Effector memory CD8-positive, alpha-beta T cell (primary cell): Measurements from ENCODE around the gene NSG1.

ENCODE experiments used
- ATAC-seq: fragments of 150-1000 bp; cut with Tn5 transposase; replicated peaks from 2 replicates; pipeline ENCODE4 v1.10.0; 2021; ENCODE audit warnings: mild to moderate bottlenecking, moderate library complexity
- DNase-seq, 3 experiments: peaks; one replicate each; pipeline ENCODE4 v3.0.0; 2021
- H3K27ac Mint-ChIP-seq, 2 donors: one replicate each; pipeline ENCODE4 v1.8.0; 2022; ENCODE audit warnings: mild to moderate bottlenecking in 2 of 2, mixed read lengths in 2 of 2, moderate library complexity in 2 of 2
- H3K27me3 Mint-ChIP-seq, 2 donors: one replicate each; pipeline ENCODE4 v1.8.0; 2022; ENCODE audit warnings: mixed read lengths in 2 of 2
- H3K36me3 Mint-ChIP-seq: one replicate; pipeline ENCODE4 v1.8.0; 2022; ENCODE audit warnings: mild to moderate bottlenecking, moderate library complexity, mixed read lengths; ENCODE audit not compliant: insufficient read depth
- H3K4me1 Mint-ChIP-seq, 2 donors: one replicate each; pipeline ENCODE4 v1.8.0; 2022; ENCODE audit warnings: low read depth in 2 of 2, mixed read lengths in 2 of 2
- H3K4me3 Mint-ChIP-seq, 2 donors: one replicate each; pipeline ENCODE4 v1.8.0; 2022; ENCODE audit warnings: mild to moderate bottlenecking in 2 of 2, mixed read lengths in 2 of 2, moderate library complexity in 2 of 2
- H3K9me3 Mint-ChIP-seq, 2 donors: one replicate each; pipeline ENCODE4 v1.8.0; 2022; ENCODE audit warnings: mixed read lengths in 2 of 2

NSG1 gene

GRCh38 chr4:4430492-4431195 lies 43.7 kb downstream of the NSG1 start:
- no peaks in the 10 kb centered on the region for H3K27me3 Mint-ChIP-seq
- H3K36me3 Mint-ChIP-seq = no peaks in the 10 kb centered on the region
- H3K4me1 Mint-ChIP-seq = peaks cover 5 to 8% of the 10 kb centered on the region in 2 donors
- ATAC-seq (peak; percentile 93), DNase-seq (peak; percentile 41 to 55 (median 44))
- H3K4me3 Mint-ChIP-seq = no peak overlapping the region
- H3K9me3 Mint-ChIP-seq = no peaks in the 10 kb centered on the region
- no peak overlapping the region for H3K27ac Mint-ChIP-seq

DNA sequence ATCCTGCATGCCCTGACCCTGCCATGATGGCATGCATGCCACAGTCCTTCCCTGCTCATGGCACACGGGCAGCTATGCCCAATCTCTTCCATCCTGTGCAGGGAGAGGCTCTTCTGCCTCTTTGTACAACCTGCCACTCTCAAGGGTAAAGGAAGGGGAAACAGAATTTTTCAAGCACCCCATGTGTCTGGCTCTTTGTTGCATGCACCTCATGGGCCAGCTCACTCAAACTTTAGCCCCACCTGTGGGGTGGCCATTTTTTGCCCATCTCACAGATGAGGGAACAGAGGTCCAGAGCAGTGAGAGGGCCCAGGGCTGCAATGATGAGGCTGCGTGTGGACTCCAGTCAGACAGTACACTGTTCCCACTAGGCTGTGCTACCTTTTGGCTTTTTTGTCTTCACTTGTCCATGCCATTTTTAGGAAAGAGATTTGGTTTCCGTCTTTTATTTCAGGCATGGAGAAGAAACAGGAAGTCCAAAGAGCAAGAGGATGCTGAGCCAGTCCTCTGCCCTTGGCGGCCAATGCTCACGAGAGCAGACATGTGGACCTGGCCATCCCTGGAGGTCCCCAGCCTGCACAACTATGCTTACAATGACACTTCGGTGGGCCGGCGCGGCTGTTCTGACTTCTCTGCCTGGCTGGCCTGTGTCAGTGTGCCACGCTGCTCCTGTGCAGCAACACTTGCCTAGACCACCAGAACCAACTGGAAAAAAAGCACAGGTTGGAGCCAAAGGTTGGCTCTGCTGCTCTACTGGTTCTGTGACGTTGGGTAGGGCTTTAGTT lies 45.6 kb downstream of the NSG1 start:
- Mint-ChIP-seq H3K27me3 (no peaks in the 10 kb centered on the region), H3K4me1 (peaks cover 4 to 8% of the 10 kb centered on the region in 2 donors), H3K27ac (no peak overlapping the region), H3K36me3 (peaks cover 4% of the 10 kb centered on the region), H3K4me3 (no peak overlapping the region), H3K9me3 (no peaks in the 10 kb centered on the region)
- ATAC-seq = no peak
- no peak for DNase-seq

- DNase-seq (no peak), ATAC-seq (no peak)
- no peak overlapping the region for H3K27ac Mint-ChIP-seq
- peaks cover 7% of the 10 kb centered on the region for H3K36me3 Mint-ChIP-seq
- H3K27me3 Mint-ChIP-seq = no peaks in the 10 kb centered on the region
- H3K4me3 Mint-ChIP-seq = no peak overlapping the region
- no peaks in the 10 kb centered on the region for H3K9me3 Mint-ChIP-seq
- peaks cover 2 to 8% of the 10 kb centered on the region in 2 donors for H3K4me1 Mint-ChIP-seq
These were observed 47.0 kb downstream of the NSG1 start for GRCh38 chr4:4433941-4434340.

DNA sequence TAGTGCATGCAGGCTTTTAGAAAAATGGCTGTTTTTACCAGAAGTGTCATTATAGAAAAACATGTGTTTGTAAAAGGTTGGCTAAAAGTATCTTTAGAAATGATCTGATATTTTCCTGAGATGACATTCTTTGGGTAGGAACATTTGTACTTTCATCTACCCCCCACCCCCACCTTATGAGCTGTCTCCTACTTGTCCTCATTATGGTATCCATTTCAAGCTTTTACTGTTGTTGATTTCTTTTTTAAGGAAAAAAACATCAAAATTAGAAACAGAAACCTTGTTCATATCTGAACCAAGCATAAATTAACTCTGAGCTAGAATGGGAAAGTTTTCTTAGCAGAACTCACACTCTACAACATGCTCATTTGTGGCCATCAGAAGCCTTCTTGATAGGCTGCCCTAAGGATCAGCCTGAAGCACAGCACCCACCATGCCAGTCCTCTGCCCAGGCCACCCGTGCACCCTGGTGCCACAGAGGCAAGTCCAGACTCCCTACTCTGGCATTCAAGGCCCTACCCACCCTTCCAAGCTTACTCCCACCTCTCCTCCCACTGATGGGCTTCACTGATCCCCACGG lies 49.4 kb downstream of the NSG1 start:
- no peaks in the 10 kb centered on the region for H3K27me3 Mint-ChIP-seq
- H3K9me3 Mint-ChIP-seq = no peaks in the 10 kb centered on the region
- no peak for ATAC-seq
- DNase-seq = no peak
- H3K4me1 Mint-ChIP-seq = peaks cover 0 to 3% of the 10 kb centered on the region in 2 donors
- no peak overlapping the region for H3K4me3 Mint-ChIP-seq
- peak overlapping the region in 1 of 2 donors; percentile 22 for H3K27ac Mint-ChIP-seq
- peaks cover 7% of the 10 kb centered on the region for H3K36me3 Mint-ChIP-seq

GRCh38 chr4:4437798-4438470 lies 51.0 kb downstream of the NSG1 start:
- Mint-ChIP-seq H3K27ac (no peak overlapping the region), H3K36me3 (peaks cover 12% of the 10 kb centered on the region), H3K9me3 (no peaks in the 10 kb centered on the region), H3K27me3 (no peaks in the 10 kb centered on the region), H3K4me1 (peaks cover 0 to 3% of the 10 kb centered on the region in 2 donors), H3K4me3 (no peak overlapping the region)
- DNase-seq (no peak), ATAC-seq (no peak)

GRCh38 chr4:4438891-4439290 lies 52.0 kb downstream of the NSG1 start:
- no peak overlapping the region for H3K27ac Mint-ChIP-seq
- H3K36me3 Mint-ChIP-seq = peaks cover 12% of the 10 kb centered on the region
- no peak for ATAC-seq

GRCh38 chr4:4439782-4440181 lies 52.9 kb downstream of the NSG1 start:
- DNase-seq (no peak), ATAC-seq (no peak)
- peaks cover 13% of the 10 kb centered on the region for H3K36me3 Mint-ChIP-seq
- no peaks in the 10 kb centered on the region for H3K27me3 Mint-ChIP-seq
- H3K4me3 Mint-ChIP-seq = no peak overlapping the region
- H3K4me1 Mint-ChIP-seq = peaks cover 0 to 3% of the 10 kb centered on the region in 2 donors
- no peak overlapping the region for H3K27ac Mint-ChIP-seq
- no peaks in the 10 kb centered on the region for H3K9me3 Mint-ChIP-seq

More at GRCh38 chr4:4438891-4439290, 52.0 kb downstream of the NSG1 start:
- Mint-ChIP-seq H3K4me1 (peaks cover 0 to 3% of the 10 kb centered on the region in 2 donors), H3K9me3 (no peaks in the 10 kb centered on the region), H3K4me3 (no peak overlapping the region), H3K27me3 (no peaks in the 10 kb centered on the region)
- DNase-seq = no peak

- Mint-ChIP-seq H3K27me3 (no peaks in the 10 kb centered on the region), H3K4me3 (no peak overlapping the region), H3K36me3 (peaks cover 16% of the 10 kb centered on the region), H3K9me3 (no peaks in the 10 kb centered on the region), H3K4me1 (peaks cover 0 to 3% of the 10 kb centered on the region in 2 donors), H3K27ac (peak overlapping the region in 1 of 2 donors; percentile 32)
- DNase-seq = no peak
- no peak for ATAC-seq
These were observed 53.6 kb downstream of the NSG1 start for GRCh38 chr4:4440333-4441061.

- no peak overlapping the region for H3K4me3 Mint-ChIP-seq
- DNase-seq (no peak), ATAC-seq (no peak)
- H3K9me3 Mint-ChIP-seq = no peaks in the 10 kb centered on the region
- peaks cover 9% of the 10 kb centered on the region for H3K36me3 Mint-ChIP-seq
- no peak overlapping the region for H3K27ac Mint-ChIP-seq
- no peaks in the 10 kb centered on the region for H3K27me3 Mint-ChIP-seq
- peaks cover 0 to 10% of the 10 kb centered on the region in 2 donors for H3K4me1 Mint-ChIP-seq
These were observed 56.9 kb downstream of the NSG1 start for GRCh38 chr4:4443821-4444220.

DNA sequence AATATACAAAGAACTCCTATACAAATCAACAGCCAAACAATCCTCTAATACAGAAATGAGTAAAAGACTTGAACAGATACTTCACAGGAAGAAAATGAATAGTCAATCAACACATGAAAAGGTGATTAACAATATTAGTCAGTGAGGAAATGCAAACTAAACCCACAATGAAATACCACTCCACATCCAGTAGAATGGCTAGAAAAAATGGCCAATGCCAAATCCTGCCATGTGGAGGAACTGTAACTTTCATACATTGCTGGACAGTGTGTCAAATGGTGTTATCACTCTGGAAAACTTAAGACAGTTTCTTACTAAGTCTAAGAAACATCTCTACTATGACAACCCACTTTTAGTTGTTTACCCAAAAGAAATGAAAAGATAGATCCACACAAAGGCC lies 59.5 kb downstream of the NSG1 start:
- ATAC-seq = no peak
- no peaks in the 10 kb centered on the region for H3K9me3 Mint-ChIP-seq
- H3K4me3 Mint-ChIP-seq = no peak overlapping the region
- H3K4me1 Mint-ChIP-seq = peaks cover 0 to 6% of the 10 kb centered on the region in 2 donors
- DNase-seq = no peak
- H3K27ac Mint-ChIP-seq = peak overlapping the region in 1 of 2 donors; percentile 20
- peaks cover 12% of the 10 kb centered on the region for H3K36me3 Mint-ChIP-seq
- H3K27me3 Mint-ChIP-seq = no peaks in the 10 kb centered on the region

DNA sequence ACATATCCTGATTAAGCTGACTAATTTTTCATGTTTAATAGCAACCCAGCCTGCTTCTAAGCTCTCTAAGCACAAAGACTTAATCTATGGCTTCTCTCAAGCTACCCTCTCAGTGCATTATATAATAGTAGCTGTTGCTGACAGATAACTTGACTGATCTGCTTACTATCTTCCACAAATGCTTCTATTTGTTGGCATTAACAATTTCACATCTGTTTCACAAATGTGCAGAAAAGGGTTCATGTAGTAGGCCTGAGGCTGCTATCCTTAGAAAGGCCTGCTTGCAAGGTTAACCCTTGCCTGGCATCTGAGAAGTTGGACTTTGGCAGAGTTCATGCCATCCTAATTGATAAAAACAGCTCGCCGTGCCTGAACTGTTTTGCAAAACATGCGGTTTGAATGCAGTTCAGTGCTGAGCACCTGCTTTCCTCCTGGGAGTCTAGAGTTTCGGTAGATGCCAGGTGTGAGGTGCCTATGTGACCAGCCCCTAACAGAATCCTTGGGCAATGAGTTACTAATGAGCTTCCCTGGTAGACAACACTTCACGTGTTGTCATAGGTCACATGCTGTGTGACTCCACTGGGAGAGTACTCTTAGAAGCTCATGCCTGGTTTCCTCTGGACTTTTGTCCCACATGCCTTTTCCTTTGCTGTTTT lies 68.4 kb downstream of the NSG1 start:
- H3K27ac Mint-ChIP-seq = peak overlapping the region; percentile 35 to 44
- H3K36me3 Mint-ChIP-seq = peaks cover 4% of the 10 kb centered on the region
- no peaks in the 10 kb centered on the region for H3K9me3 Mint-ChIP-seq
- ATAC-seq (no peak), DNase-seq (no peak)
- H3K4me3 Mint-ChIP-seq = no peak overlapping the region
- no peaks in the 10 kb centered on the region for H3K27me3 Mint-ChIP-seq
- no peaks in the 10 kb centered on the region for H3K4me1 Mint-ChIP-seq

DNA sequence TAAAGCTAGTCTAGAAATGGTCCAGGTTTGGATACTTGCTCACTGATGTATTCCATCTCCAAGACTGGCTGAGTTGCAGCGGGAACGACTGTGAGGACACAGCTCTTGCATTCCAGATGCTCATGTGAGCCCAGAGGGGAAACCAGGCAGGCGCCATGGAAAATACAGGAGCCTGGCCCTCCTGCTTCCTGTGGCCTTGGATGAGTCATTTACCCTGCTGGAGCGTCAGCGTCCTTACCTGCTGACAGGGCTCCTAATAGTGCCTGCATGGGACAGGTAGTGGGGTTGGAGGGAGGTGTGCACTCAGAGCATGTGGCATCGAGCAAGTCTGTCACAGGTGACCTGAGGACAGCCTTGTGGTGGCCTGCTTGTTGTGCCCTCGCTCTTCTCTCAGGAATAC lies 69.4 kb downstream of the NSG1 start:
- H3K9me3 Mint-ChIP-seq = no peaks in the 10 kb centered on the region

More for the DNA sequence above, 69.4 kb downstream of the NSG1 start:
- Mint-ChIP-seq H3K4me3 (no peak overlapping the region), H3K36me3 (peaks cover 4% of the 10 kb centered on the region), H3K27ac (no peak overlapping the region), H3K27me3 (no peaks in the 10 kb centered on the region), H3K4me1 (peaks cover under 1 to 2% of the 10 kb centered on the region in 2 donors)
- DNase-seq = no peak
- no peak for ATAC-seq
